Hair follicle dermal papilla cell (primary cell): ENCODE results near the gene EPN3. TPM values are rescaled to one million over a fixed set of nuclear protein-coding genes. Genes with fewer than 3 reads are reported as not detected.

Experiments used
- total RNA-seq: library from RNA; depleted of rRNA; stranded (reverse); fragments of >200 nt; gene quantifications from 2 replicates; pipeline ENCODE4 v1.2.3, GENCODE V29; 2012

EPN3 gene
- not detected in 2 replicates for total RNA-seq

GRCh38 chr17:50532452-50533024, at the start of gene EPN3:
Gene EPN3, plus strand, starts transcription at chr17:50532735. Its CDS starts 3,822 bp downstream, at chr17:50536557.

GRCh38 chr17:50507871-50508572, 24.5 kb upstream of the EPN3 start, which contains the start of gene MYCBPAP:
Gene MYCBPAP, plus strand, starts transcription at chr17:50508439. Its CDS starts 236 bp downstream, at chr17:50508675.

GRCh38 chr17:50547035-50547735, 14.7 kb downstream of the EPN3 start, which contains the start of gene SPATA20:
Gene SPATA20, plus strand, starts transcription at chr17:50547174. Its CDS starts 35 bp downstream, at chr17:50547209.

GRCh38 chr17:50560185-50560824, 27.8 kb downstream of the EPN3 start, which contains the start of gene CACNA1G:
Gene CACNA1G, plus strand, starts transcription at chr17:50560715. Its CDS starts 745 bp downstream, at chr17:50561460.

Other genes starting within 250 kb of the EPN3 start
- 53.1 and 59.3 TPM in 2 replicates for gene XYLT2, start 186.6 kb upstream of the EPN3 start, total RNA-seq
- 46.6 and 58.8 TPM in 2 replicates for gene MRPL27, start 159.6 kb upstream of the EPN3 start, total RNA-seq
- 0.32 and 0.85 TPM in 2 replicates for gene EME1, start 159.5 kb upstream of the EPN3 start, total RNA-seq
- 154 and 158 TPM in 2 replicates for gene LRRC59, start 135.2 kb upstream of the EPN3 start, total RNA-seq
- 17.5 and 27.4 TPM in 2 replicates for gene ACSF2, start 106.5 kb upstream of the EPN3 start, total RNA-seq
- not detected in 2 replicates for gene CHAD, start 63.9 kb upstream of the EPN3 start, total RNA-seq
- gene RSAD1, start 53.9 kb upstream of the EPN3 start, total RNA-seq: 22.4 and 25.3 TPM in 2 replicates
- 0.97 and 1.1 TPM in 2 replicates for gene MYCBPAP, start 24.3 kb upstream of the EPN3 start, total RNA-seq
- gene SPATA20, start 14.4 kb downstream of the EPN3 start, total RNA-seq: 82.5 and 155 TPM in 2 replicates
- 0.97 and 2.9 TPM in 2 replicates for gene CACNA1G, start 28.0 kb downstream of the EPN3 start, total RNA-seq
- gene ABCC3, start 102.1 kb downstream of the EPN3 start, total RNA-seq: 20.9 and 24.8 TPM in 2 replicates
- 48.1 and 50.8 TPM in 2 replicates for gene ANKRD40, start 175.2 kb downstream of the EPN3 start, total RNA-seq
- gene LUC7L3, start 186.9 kb downstream of the EPN3 start, total RNA-seq: 15.8 and 22.2 TPM in 2 replicates
- gene ANKRD40CL, start 234.8 kb downstream of the EPN3 start, total RNA-seq: not detected in 2 replicates